Ovary (tissue), 10 donors: ENCODE measurements around the gene C6orf15. TPM values are rescaled to one million over a fixed set of nuclear protein-coding genes. Genes with fewer than 3 reads are reported as not detected.

ENCODE experiments used
- DNase-seq, 5 donors: peaks; one replicate each; pipeline ENCODE4 v3.0.0-alpha.2; 2019 to 2020
- H3K27ac ChIP-seq, 2 donors: fragments of 200-600 bp; one replicate each; pipeline versions ENCODE4 v1.5.1 to v1.8.0; 2019 to 2022
- H3K27me3 ChIP-seq: fragments of 200-600 bp; one replicate; pipeline ENCODE4 v1.8.0; 2022
- H3K36me3 ChIP-seq: fragments of 200-600 bp; sonication (generic); one replicate; pipeline ENCODE4 v1.5.1; 2019
- H3K4me1 ChIP-seq: one replicate; pipeline ENCODE4 v1.8.1; 2013; ENCODE audit warnings: mild to moderate bottlenecking, moderate library complexity; ENCODE audit not compliant: insufficient read depth
- H3K4me3 ChIP-seq: fragments of 200-600 bp; sonication (generic); one replicate; pipeline ENCODE4 v1.5.1; 2017
- H3K9me3 ChIP-seq, 2 donors: fragments of 200-600 bp in 1 of 2; sonication (generic) in 1 of 2; one replicate each; pipeline versions ENCODE4 v1.5.1 to v1.8.1; 2013 to 2019; ENCODE audit warnings: mild to moderate bottlenecking in 1 of 2, moderate library complexity in 1 of 2
- CTCF ChIP-seq, 3 donors: fragments of 450-650 bp in 2 of 3; fragments of 200-600 bp in 1 of 3; IDR thresholded peaks; one replicate each; pipeline versions ENCODE4 v1.5.1 to v1.8.0; 2016 to 2022; ENCODE audit warnings: antibody characterized with exemption in 3 of 3, mild to moderate bottlenecking in 1 of 3
- EP300 ChIP-seq: sonication (generic); formaldehyde crosslinking; IDR thresholded peaks from one replicate; pipeline ENCODE4 v1.6.1; 2017; ENCODE audit warnings: antibody characterized with exemption
- POLR2A ChIP-seq: fragments of 450-650 bp; IDR thresholded peaks from one replicate; pipeline ENCODE4 v1.6.1; 2017; ENCODE audit warnings: antibody characterized with exemption, mild to moderate bottlenecking, moderate library complexity
- WGBS, 3 donors: extraction: QIAGEN DNeasy Blood & Tissue Kit in 1 of 3; methylation state at CpG; one replicate each; pipeline versions ENCODE4 v1.1.5 to v1.1.7; 2013 to 2017; 5-methylcytosine and 5-hydroxymethylcytosine counted together
- intact Hi-C, 4 donors: fragments of 100-400 bp; cut with DNase I; formaldehyde crosslinking; loops; one replicate each; pipeline versions ENCODE4 v1.11.0 to v1.15.1; 2022 to 2023
- long read RNA-seq, 3 donors: library from polyadenylated mRNA in 2 of 3; unstranded in 2 of 3; transcript quantifications; one replicate each; pipeline ENCODE4 v2.0.0 and lab custom pipeline, GENCODE V29; 2021 to 2026
- polyA plus RNA-seq, 2 donors: library from polyadenylated mRNA; stranded (reverse); fragments of 200-250 nt in 1 of 2; fragments of 350-450 nt in 1 of 2; fragmentation: Illumina TruSeq in 1 of 2; extraction: RNeasy Lipid Tissue Mini Kit (QIAGEN cat#74804) in 1 of 2; gene quantifications; one replicate each; pipeline ENCODE4 v1.2.3, GENCODE V29; 2013 to 2014
- total RNA-seq, 7 donors: library from RNA; depleted of rRNA in 2 of 7; stranded (reverse); fragments of >200 nt in 2 of 7; fragmentation: NEBNext Ultra II Directional in 3 of 7; extraction: Animal tissue kit (Norgen Biotek cat#: 25700) in 3 of 7; gene quantifications; one replicate each; pipeline versions ENCODE4 v1.1.0 to v1.2.4, GENCODE V29; 2016 to 2023
- donor health status: DM: no; HTN: no; CAD: no; lungs with moderate emphysema.
- donor health status: DM: no; HTN: no; CAD: no.
- donor health status: Bipolar disorder and iron deficiency.
- donor health status: DM: yes; HTN: yes; CAD: no.
- donor health status: DM: no; HTN: no; CAD: no.
- donor health status: DM: yes; HTN: yes; CAD: no.

C6orf15 gene
- total RNA-seq (not detected), polyA plus RNA-seq (not detected)
- long read RNA-seq, donor 1: 0 reads
- long read RNA-seq, donor 2: 0 reads
- long read RNA-seq, donor 3: 0 reads

GRCh38 chr6:31112478-31112877 lies at the start of gene C6orf15:
Gene C6orf15 (minus strand): TSS chr6:31112575. CDS start chr6:31112555, 20 bp downstream.
- Histone ChIP-seq H3K4me3 (no peak within 1 kb of the TSS), H3K27ac (no peak within 1 kb of the TSS), H3K27me3 (no peaks in the 10 kb centered on the region), H3K4me1 (peaks cover 5% of the 10 kb centered on the region), H3K36me3 (no peaks in the 10 kb centered on the region), H3K9me3 (no peaks in the 10 kb centered on the region)
- intact Hi-C loops: no loop called here
- DNase-seq: no peak
- TF ChIP-seq POLR2A (no peak), CTCF (IDR thresholded peaks at IDR 0.05) (no peak), EP300 (no peak)
- 84 to 96% (median 88%) methylated on average over 5 of the region's 5 CpGs for WGBS, 3 donors

GRCh38 chr6:31161216-31162126 lies 49.1 kb upstream of the C6orf15 start:
- Histone ChIP-seq H3K36me3 (no peaks in the 10 kb centered on the region), H3K4me3 (no peak overlapping the region), H3K4me1 (peaks cover 7% of the 10 kb centered on the region), H3K9me3 (no peaks in the 10 kb centered on the region), H3K27me3 (no peaks in the 10 kb centered on the region), H3K27ac (no peak overlapping the region)
- WGBS, 3 donors: 86 to 90% (median 88%) methylated on average over 19 of the region's 19 CpGs
- TF ChIP-seq CTCF (IDR thresholded peaks at IDR 0.05): no peak
- no peak for TF ChIP-seq POLR2A
- TF ChIP-seq EP300: no peak
- intact Hi-C loops: no loop called here
- no peak for DNase-seq

GRCh38 chr6:31158863-31159855 lies 46.8 kb upstream of the C6orf15 start:
- intact Hi-C loops: no loop called here
- no peak for TF ChIP-seq EP300
- no peak for TF ChIP-seq CTCF (IDR thresholded peaks at IDR 0.05)
- no peak for TF ChIP-seq POLR2A

More at GRCh38 chr6:31158863-31159855, 46.8 kb upstream of the C6orf15 start:
- WGBS, 3 donors: 12 to 17% (median 15%) methylated on average over 32 to 35 of the region's 35 CpGs
- H3K36me3 ChIP-seq: no peaks in the 10 kb centered on the region
- H3K27ac ChIP-seq: peak overlapping the region in 1 of 2 donors; percentile 5
- peak overlapping the region; percentile 64 for H3K4me3 ChIP-seq
- no peaks in the 10 kb centered on the region for H3K9me3 ChIP-seq
- DNase-seq: peak in 1 of 5 donors; percentile 46
- no peaks in the 10 kb centered on the region for H3K27me3 ChIP-seq
- H3K4me1 ChIP-seq: peaks cover 7% of the 10 kb centered on the region
